GM12878 (cell line): Measurements from ENCODE around the gene TMEM63C. TPM values are rescaled to one million over a fixed set of nuclear protein-coding genes. Genes with fewer than 3 reads are reported as not detected.

Source experiments
- ATAC-seq: fragments of 200-7000 bp; cut with Tn5 transposase; 3 replicates; pipeline ENCODE4 v1.9.1; 2020; ENCODE audit warnings: mild to moderate bottlenecking, moderate library complexity
- BruUV-seq: library from RNA; stranded (reverse); fragments of 400-500 nt; replicated peaks from 2 replicates; lab custom pipeline; 2021; lab: Mats Ljungman, UMichigan
- CTCF ChIA-PET: fragments of 300-600 bp; sonication (Branson Sonifier 250); formaldehyde crosslinking; extraction: SDS; loops from one replicate; lab custom pipeline; 2021; ENCODE audit warnings: inconsistent platforms; lab: Yijun Ruan, JAX
- POLR2A ChIA-PET: fragments of 350-600 bp; formaldehyde crosslinking; extraction: SDS; loops from one replicate; lab custom pipeline; 2021; ENCODE audit warnings: inconsistent platforms; lab: Charles Lee
- RAD21 ChIA-PET: fragments of 300-600 bp; sonication (Branson Sonifier 250); formaldehyde crosslinking; loops from one replicate; lab custom pipeline; 2023; ENCODE audit warnings: antibody characterized with exemption; ENCODE audit not compliant: unreplicated experiment; lab: Charles Lee
- SMC1A ChIA-PET: fragments of 300-600 bp; sonication (Branson Sonifier 250); formaldehyde crosslinking; loops from one replicate; lab custom pipeline; 2023; ENCODE audit not compliant: unreplicated experiment, uncharacterized antibody; lab: Charles Lee
- DNase-seq: peaks from one replicate; pipeline ENCODE4 v3.0.0-alpha.2; 2011; ENCODE audit warnings: low read depth, low spot score
- FAIRE-seq: peaks from 3 replicates; lab custom pipeline; 2011; peaks lifted over from hg19 to GRCh38; lab: Jason Lieb, UNC
- H2AFZ ChIP-seq: 2 replicates; pipeline ENCODE4 v1.6.0; 2011; ENCODE audit warnings: low read depth, low read length, control low read depth; ENCODE audit not compliant: control insufficient read depth
- H3K27ac ChIP-seq: 2 replicates; pipeline ENCODE4 v1.5.1; 2011; ENCODE audit warnings: control low read depth; ENCODE audit not compliant: control insufficient read depth, insufficient read depth
- H3K27me3 ChIP-seq, 2 experiments: replicated peaks in 1 of 2; 2 replicates each; pipeline versions ENCODE4 v1.6.0 to v1.6.1; 2011; ENCODE audit warnings: low read length in 1 of 2; ENCODE audit not compliant: control insufficient read depth in 2 of 2, insufficient read depth in 2 of 2
- H3K36me3 ChIP-seq, 2 experiments: 2 replicates each; pipeline ENCODE4 v1.5.1; 2011; ENCODE audit warnings: low read length in 1 of 2; ENCODE audit not compliant: control insufficient read depth in 2 of 2, insufficient read depth in 2 of 2
- H3K4me1 ChIP-seq: 2 replicates; pipeline ENCODE4 v1.6.1; 2011; ENCODE audit warnings: mild to moderate bottlenecking, low read length, moderate library complexity, mixed read lengths; ENCODE audit not compliant: control insufficient read depth, insufficient read depth
- H3K4me2 ChIP-seq: 2 replicates; pipeline ENCODE4 v1.6.0; 2011; ENCODE audit warnings: control low read depth; ENCODE audit not compliant: control insufficient read depth, insufficient read depth
- H3K4me3 ChIP-seq: fragments of 200-600 bp; sonication (generic); 2 replicates; pipeline ENCODE4 v1.5.1; 2016
- H3K79me2 ChIP-seq: 2 replicates; pipeline ENCODE4 v1.6.0; 2011; ENCODE audit warnings: low read length; ENCODE audit not compliant: control insufficient read depth, insufficient read depth
- H3K9ac ChIP-seq: 2 replicates; pipeline ENCODE4 v1.8.0; 2011; ENCODE audit warnings: low read length, control low read depth, mixed read lengths; ENCODE audit not compliant: control insufficient read depth, insufficient read depth
- H3K9me3 ChIP-seq: replicated peaks from 3 replicates; pipeline ENCODE4 v1.5.1; 2011; ENCODE audit warnings: mild to moderate bottlenecking, low read length; ENCODE audit not compliant: control insufficient read depth, insufficient read depth
- H4K20me1 ChIP-seq: 2 replicates; pipeline ENCODE4 v1.6.0; 2011; ENCODE audit not compliant: control insufficient read depth, insufficient read depth
- BHLHE40 ChIP-seq, 2 experiments: fragments of 450-650 bp in 1 of 2; IDR thresholded peaks; 2 replicates each; pipeline ENCODE4 v1.6.1; 2011 to 2017; ENCODE audit warnings: low read depth in 2 of 2, borderline replicate concordance in 1 of 2, improper control_type of control experiment in 1 of 2, low read length in 1 of 2, mild to moderate bottlenecking in 1 of 2
- CBX3 ChIP-seq: fragments of 200-600 bp; sonication (generic); IDR thresholded peaks from 2 replicates; pipeline ENCODE4 v1.6.1; 2016; ENCODE audit warnings: low read depth, borderline replicate concordance
- CHD1 ChIP-seq: IDR thresholded peaks from 2 replicates; pipeline ENCODE4 v1.6.1; 2012; ENCODE audit warnings: low read depth, low read length, improper control_type of control experiment
- CREM ChIP-seq: IDR thresholded peaks from 2 replicates; pipeline ENCODE4 v1.6.1; 2014; ENCODE audit warnings: antibody characterized with exemption, low read depth
- EGR1 ChIP-seq, 2 experiments: IDR thresholded peaks; 1 replicate in 1 of 2; 2 replicates in 1 of 2; pipeline ENCODE4 v1.6.1; 2011 to 2012; ENCODE audit warnings: low read depth in 2 of 2, low read length in 2 of 2, borderline replicate concordance in 1 of 2, mild to moderate bottlenecking in 1 of 2, moderate library complexity in 1 of 2
- FOS ChIP-seq: IDR thresholded peaks from 3 replicates; pipeline ENCODE4 v1.6.1; 2011; ENCODE audit warnings: borderline replicate concordance; ENCODE audit not compliant: insufficient read length; ENCODE audit errors: extremely low read depth
- FOXM1 ChIP-seq: IDR thresholded peaks from 2 replicates; pipeline ENCODE4 v1.6.1; 2012; ENCODE audit warnings: low read depth, mild to moderate bottlenecking, inconsistent platforms, low read length, moderate library complexity
- HCFC1 ChIP-seq: fragments of 150-350 bp; IDR thresholded peaks from 2 replicates; pipeline ENCODE4 v1.6.1; 2014; ENCODE audit warnings: low read length
- HDGF ChIP-seq: fragments of 450-650 bp; IDR thresholded peaks from 2 replicates; pipeline ENCODE4 v1.6.1; 2016; ENCODE audit warnings: antibody characterized with exemption
- IRF3 ChIP-seq: fragments of 450-650 bp; IDR thresholded peaks from 2 replicates; pipeline ENCODE4 v1.6.1; 2014; ENCODE audit warnings: mild to moderate bottlenecking
- KLF5 ChIP-seq: fragments of 450-650 bp; IDR thresholded peaks from 2 replicates; pipeline ENCODE4 v1.6.1; 2014; ENCODE audit warnings: mild to moderate bottlenecking; ENCODE audit not compliant: partially characterized antibody
- MEF2A ChIP-seq: IDR thresholded peaks from 2 replicates; pipeline ENCODE4 v1.6.1; 2011; ENCODE audit warnings: low read depth, mild to moderate bottlenecking, low read length, moderate library complexity; ENCODE audit not compliant: insufficient read depth
- PAX8 ChIP-seq: fragments of 450-650 bp; IDR thresholded peaks from 2 replicates; pipeline ENCODE4 v1.6.1; 2017; ENCODE audit warnings: mild to moderate bottlenecking, moderate library complexity
- PBX3 ChIP-seq: IDR thresholded peaks from 2 replicates; pipeline ENCODE4 v1.6.1; 2011; ENCODE audit warnings: mild to moderate bottlenecking, low read depth, low read length, moderate library complexity; ENCODE audit not compliant: insufficient replicate concordance
- STAT3 ChIP-seq: IDR thresholded peaks from 2 replicates; pipeline ENCODE4 v1.6.1; 2011; ENCODE audit warnings: low read depth, low read length, improper control_type of control experiment
- TARDBP ChIP-seq: IDR thresholded peaks from 2 replicates; pipeline ENCODE4 v1.6.1; 2016; ENCODE audit warnings: borderline replicate concordance
- ZBED1 ChIP-seq: IDR thresholded peaks from 2 replicates; pipeline ENCODE4 v1.6.1; 2016; ENCODE audit warnings: borderline replicate concordance
- ZBTB11 ChIP-seq: fragments of 450-650 bp; formaldehyde crosslinking; IDR thresholded peaks from 2 replicates; pipeline ENCODE4 v1.5.0; 2022; ENCODE audit warnings: mild to moderate bottlenecking, missing genetic modification characterization
- ZNF384 ChIP-seq: IDR thresholded peaks from 2 replicates; pipeline ENCODE4 v1.6.1; 2012; ENCODE audit warnings: low read depth, mild to moderate bottlenecking, low read length, improper control_type of control experiment, borderline replicate concordance
- whole genome bisulfite sequencing: methylation state at CpG from one replicate; pipeline ENCODE4 v1.1.6; 2016; ENCODE audit warnings: low lambda C conversion rate; ENCODE audit not compliant: insufficient replicate concordance, insufficient coverage; ENCODE audit errors: missing lambda C conversion rate; 5-methylcytosine and 5-hydroxymethylcytosine counted together
- in situ Hi-C: fragments of 300-500 bp; cut with MboI; formaldehyde crosslinking; loops from 9 replicates; pipeline ENCODE4 v1.14.3; 2018; ENCODE audit warnings: mixed read lengths
- intact Hi-C: fragments of 100-400 bp; cut with micrococcal nuclease; formaldehyde crosslinking; loops from one replicate; pipeline ENCODE4 v1.14.2; 2022; ENCODE audit not compliant: unreplicated experiment
- polyA plus RNA-seq, 11 experiments: library from polyadenylated mRNA; depleted of rRNA in 4 of 11; unstranded in 6 of 11; stranded (reverse) in 5 of 11; fragments of >200 nt; fragmentation: Nextera tagmentation in 4 of 11; fragmentation: Illumina TruSeq in 1 of 11; extraction: Ambion mirVana in 4 of 11; extraction: Trizol in 1 of 11; gene quantifications; 1 replicate in 1 of 11; 2 replicates in 10 of 11; pipeline versions ENCODE4 v1.2.1 to v1.2.3, GENCODE V29; 2011 to 2016; ENCODE audit warnings: inconsistent platforms in 2 of 11, missing spikeins in 2 of 11, low read depth in 1 of 11
- total RNA-seq, 4 experiments: library from RNA; depleted of rRNA in 3 of 4; stranded (reverse); fragments of >200 nt in 3 of 4; fragmentation: Illumina TruSeq in 1 of 4; extraction: Trizol in 1 of 4; gene quantifications; 2 replicates each; pipeline versions ENCODE4 v1.2.1 to v1.2.3, GENCODE V29; 2013 to 2021
- TF ChIP-seq, protein P1 (sequence below): IDR thresholded peaks from 2 replicates; pipeline ENCODE4 v1.6.1; 2012; ENCODE audit warnings: low read depth, low read length, improper control_type of control experiment

TMEM63C gene
- total and polyA plus RNA-seq, 10 of the 15 experiments (the other 5 are each of a cell fraction or from before 2014, with no cell fraction given): 0.06 to 1.3 (median 0.39) TPM; not detected in 4

GRCh38 chr14:77177702-77178101 lies 3.9 kb upstream of the TMEM63C start (continued):
- TF ChIP-seq HDGF: no peak
- TF ChIP-seq CREM: no peak
- TF ChIP-seq IRF3: no peak
- TF ChIP-seq BHLHE40 (IDR thresholded peaks at IDR 0.05; ENCODE audit: borderline replicate concordance in 1 of 2, low read depth in 2 of 2, low read length in 1 of 2): no peak
- TF ChIP-seq FOXM1: no peak
- TF ChIP-seq FOS: no peak
- no peak for TF ChIP-seq PAX8
- no peak for TF ChIP-seq KLF5

DNA sequence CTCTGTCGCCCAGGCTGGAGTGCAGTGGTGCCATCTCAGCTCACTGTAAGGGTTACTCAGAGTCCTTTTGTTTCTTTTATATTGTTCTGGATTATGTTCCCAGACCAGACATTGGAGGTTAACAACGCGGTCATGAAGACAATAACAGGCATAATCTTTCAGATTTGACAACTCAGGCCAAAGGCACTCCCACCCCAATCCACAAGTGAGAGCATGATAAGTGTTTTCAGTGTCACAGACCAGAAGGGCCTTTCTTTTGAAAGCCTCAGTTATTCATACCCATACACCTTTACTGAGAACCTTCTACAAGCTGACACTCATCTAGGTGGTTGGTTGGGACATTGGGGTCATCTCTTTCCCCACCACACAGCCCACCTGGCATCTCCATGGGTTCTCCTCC lies 2.9 kb upstream of the TMEM63C start:
- no peak for FAIRE-seq
- TF ChIP-seq, protein P1, sequence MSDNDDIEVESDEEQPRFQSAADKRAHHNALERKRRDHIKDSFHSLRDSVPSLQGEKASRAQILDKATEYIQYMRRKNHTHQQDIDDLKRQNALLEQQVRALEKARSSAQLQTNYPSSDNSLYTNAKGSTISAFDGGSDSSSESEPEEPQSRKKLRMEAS: no peak
- TF ChIP-seq CBX3 (no peak), TARDBP (no peak), CHD1 (no peak), HCFC1 (no peak), ZBED1 (no peak), FOXM1 (no peak), STAT3 (no peak), MEF2A (no peak), EGR1 (IDR thresholded peaks at IDR 0.05; ENCODE audit: borderline replicate concordance in 1 of 2, low read depth in 2 of 2, low read length in 2 of 2) (no peak), ZNF384 (no peak), PBX3 (no peak), ZBTB11 (CRISPR knock-in tag) (no peak)

More for the DNA sequence above, 2.9 kb upstream of the TMEM63C start:
- in situ Hi-C loops (no loop called here), intact Hi-C loops (no loop called here)
- Histone ChIP-seq H3K79me2 (no peaks in the 10 kb centered on the region), H3K4me1 (no peaks in the 10 kb centered on the region), H3K27me3 (peaks cover 0 to 3% of the 10 kb centered on the region in 2 experiments; a peak in 1 of 4 replicates), H2AFZ (no peak overlapping the region), H3K9me3 (no peaks in the 10 kb centered on the region), H4K20me1 (no peaks in the 10 kb centered on the region), H3K27ac (no peak overlapping the region), H3K36me3 (no peaks in the 10 kb centered on the region), H3K4me2 (no peak overlapping the region), H3K4me3 (no peak overlapping the region), H3K9ac (no peak overlapping the region)
- no TSS peak for BruUV-seq
- DNase-seq (no peak), ATAC-seq (no peak)
- 27% methylated on average over 3 of the region's 3 CpGs for WGBS
- SMC1A ChIA-PET: no interaction called here
- RAD21 ChIA-PET: interaction anchor here (1.2 kb wide), 1 partner anchor 27 kb away, joined by 3 read pairs; no protein-coding TSS in a partner anchor
- POLR2A ChIA-PET: no interaction called here
- CTCF ChIA-PET: no interaction called here
